ENCODE data around the gene SERPINB6. TPM values are rescaled to one million over a fixed set of nuclear protein-coding genes. Genes with fewer than 3 reads are reported as not detected.
A peak's percentile ranks its signal among the peaks of the same experiment; 100 is the strongest.
"Not testable (repeated sequence)": the region's sequence is repeated elsewhere in the genome, so short reads cannot be mapped to it uniquely, and the experiment has no call there.

Gene SERPINB6
- total and polyA plus RNA-seq, 5 donors, result 172 to 265 (median 201) TPM

DNA sequence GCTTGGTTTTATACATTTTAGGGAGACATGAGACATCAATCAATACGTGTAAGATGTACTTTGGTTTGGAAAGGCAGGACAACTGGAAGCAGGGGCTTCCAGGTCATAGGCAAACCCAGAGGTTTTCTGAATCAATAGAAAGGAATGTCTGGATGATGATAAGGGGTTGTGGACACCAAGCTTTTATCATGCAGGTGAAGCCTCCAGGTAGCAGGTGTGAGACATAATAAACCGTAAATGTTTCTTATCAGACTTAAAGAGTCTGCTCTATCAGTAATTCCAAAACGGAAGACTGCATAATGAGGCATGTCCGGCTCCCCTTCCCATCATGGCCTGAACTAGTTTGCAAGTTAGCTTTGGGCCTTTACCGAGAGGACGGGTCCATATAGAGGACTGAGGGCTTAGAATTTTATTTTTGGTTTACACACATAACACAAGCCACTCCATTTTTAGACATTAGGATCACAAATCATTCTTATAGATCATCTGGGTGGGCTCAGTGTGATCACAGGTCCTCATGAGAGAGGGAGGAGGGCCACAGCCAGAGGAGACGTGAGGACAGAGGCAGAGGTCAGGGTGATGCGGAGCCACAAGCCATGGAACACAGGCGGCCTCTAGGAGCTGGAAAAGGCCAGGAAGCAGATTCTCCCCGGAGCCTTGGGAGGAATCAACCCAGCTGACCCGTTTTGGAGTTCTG lies 57.6 kb downstream of the SERPINB6 start:
- no peak overlapping the region for H3K27ac ChIP-seq (ENCODE audit: low read length)
- no peaks in the 10 kb centered on the region for H3K9me3 ChIP-seq (ENCODE audit: control insufficient read depth, low read length)
- H3K4me3 ChIP-seq (ENCODE audit: low read length), result no peak overlapping the region
- H3K27me3 ChIP-seq (ENCODE audit: control insufficient read depth, insufficient read depth), result no peaks in the 10 kb centered on the region
- DNase-seq (no peak), ATAC-seq (no peak)
- 89% methylated on average over 11 of the region's 11 CpGs for WGBS
- intact Hi-C loops (cut with DNase I), result loop anchor here in 1 of 4 donors (10.0 kb wide), 1 partner anchor 59 kb away; no protein-coding TSS in a partner anchor
- peaks cover 2% of the 10 kb centered on the region for H3K4me1 ChIP-seq (ENCODE audit: control insufficient read depth, insufficient read depth, low read length)

DNA sequence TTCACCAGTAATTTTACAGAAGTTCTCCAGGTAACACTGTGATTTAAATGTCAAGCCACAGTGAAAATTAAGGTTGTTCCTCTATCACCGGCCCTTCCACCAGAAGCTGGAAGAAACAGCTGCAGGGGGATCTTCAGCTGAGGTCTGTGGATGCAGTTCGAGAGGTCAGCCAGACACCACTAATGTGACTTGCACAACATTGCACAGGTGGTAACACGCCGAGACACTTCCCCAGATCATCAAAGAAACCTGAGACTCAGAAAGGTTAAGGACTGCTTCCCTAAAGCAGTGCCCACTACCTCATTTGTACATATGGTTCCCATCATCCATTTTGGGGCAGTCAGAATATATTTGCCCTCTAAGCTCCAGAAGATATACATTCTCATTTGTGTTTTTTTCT lies 60.2 kb downstream of the SERPINB6 start:
- Histone ChIP-seq H3K27ac (ENCODE audit: low read length) (no peak overlapping the region), H3K9me3 (ENCODE audit: control insufficient read depth, low read length) (no peaks in the 10 kb centered on the region), H3K27me3 (ENCODE audit: control insufficient read depth, insufficient read depth) (no peaks in the 10 kb centered on the region), H3K4me1 (ENCODE audit: control insufficient read depth, insufficient read depth, low read length) (peaks cover under 1% of the 10 kb centered on the region), H3K4me3 (ENCODE audit: low read length) (no peak overlapping the region)
- intact Hi-C loops (cut with DNase I), result loop anchor here in 1 of 4 donors (10.0 kb wide), 1 partner anchor 56 kb away; no protein-coding TSS in a partner anchor
- 76% methylated on average over 4 of the region's 4 CpGs for WGBS
- ATAC-seq, result no peak
- DNase-seq, result no peak

DNA sequence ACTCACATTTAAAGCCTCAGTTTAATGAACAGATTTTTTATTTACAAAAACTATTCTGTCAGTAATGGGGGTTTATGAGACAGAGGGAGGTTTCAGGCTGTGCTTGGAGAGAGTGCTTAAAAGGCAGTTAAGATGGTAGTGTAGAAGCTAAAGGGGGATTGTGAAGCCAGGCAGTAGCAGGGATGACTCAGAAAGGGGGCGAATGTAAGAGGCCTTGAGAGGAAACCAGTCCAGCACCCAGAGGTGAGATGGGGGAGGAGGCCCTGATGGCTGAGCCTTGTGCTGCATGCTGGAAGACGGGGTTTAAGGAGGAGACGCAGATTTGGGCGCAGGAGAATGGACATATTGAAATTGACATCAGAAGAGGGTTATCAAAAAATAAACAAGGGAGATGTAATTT lies 61.6 kb downstream of the SERPINB6 start:
- Histone ChIP-seq H3K4me3 (ENCODE audit: low read length) (no peak overlapping the region), H3K27ac (ENCODE audit: low read length) (no peak overlapping the region), H3K27me3 (ENCODE audit: control insufficient read depth, insufficient read depth) (no peaks in the 10 kb centered on the region), H3K9me3 (ENCODE audit: control insufficient read depth, low read length) (no peaks in the 10 kb centered on the region), H3K4me1 (ENCODE audit: control insufficient read depth, insufficient read depth, low read length) (no peaks in the 10 kb centered on the region)
- intact Hi-C loops (cut with DNase I), result loop anchor here in 2 of 4 donors (10.0 kb wide), 1 partner anchor 55 kb away; no protein-coding TSS in a partner anchor
- WGBS, result 94% methylated on average over 4 of the region's 4 CpGs
- ATAC-seq (no peak), DNase-seq (no peak)

DNA sequence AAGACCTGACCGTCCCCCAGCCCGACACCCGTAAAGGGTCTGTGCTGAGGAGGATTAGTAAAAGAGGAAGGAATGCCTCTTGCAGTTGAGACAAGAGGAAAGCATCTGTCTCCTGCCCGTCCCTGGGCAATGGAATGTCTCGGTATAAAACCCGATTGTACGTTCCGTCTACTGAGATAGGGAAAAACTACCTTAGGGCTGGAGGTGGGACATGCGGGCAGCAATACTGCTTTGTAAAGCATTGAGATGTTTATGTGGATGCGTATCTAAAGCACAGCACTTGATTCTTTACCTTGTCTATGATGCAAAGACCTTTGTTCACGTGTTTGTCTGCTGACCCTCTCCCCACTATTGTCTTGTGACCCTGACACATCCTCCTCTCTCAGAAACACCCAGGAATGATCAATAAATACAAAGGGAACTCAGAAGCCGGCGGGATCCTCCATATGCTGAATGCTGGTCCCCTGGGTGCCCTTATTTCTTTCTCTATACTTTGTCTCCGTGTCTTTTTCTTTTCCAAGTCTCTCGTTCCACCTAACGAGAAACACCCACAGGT lies 62.2 kb downstream of the SERPINB6 start:
- not testable (repeated sequence) for H3K27ac ChIP-seq (ENCODE audit: low read length); H3K27me3 ChIP-seq (ENCODE audit: control insufficient read depth, insufficient read depth); ATAC-seq; H3K4me1 ChIP-seq (ENCODE audit: control insufficient read depth, insufficient read depth, low read length); DNase-seq; H3K4me3 ChIP-seq (ENCODE audit: low read length); H3K9me3 ChIP-seq (ENCODE audit: control insufficient read depth, low read length)
- 77% methylated on average over 16 of the region's 16 CpGs for WGBS
- intact Hi-C loops (cut with DNase I), result loop anchor here in 1 of 4 donors (10.0 kb wide), 1 partner anchor 54 kb away; no protein-coding TSS in a partner anchor

DNA sequence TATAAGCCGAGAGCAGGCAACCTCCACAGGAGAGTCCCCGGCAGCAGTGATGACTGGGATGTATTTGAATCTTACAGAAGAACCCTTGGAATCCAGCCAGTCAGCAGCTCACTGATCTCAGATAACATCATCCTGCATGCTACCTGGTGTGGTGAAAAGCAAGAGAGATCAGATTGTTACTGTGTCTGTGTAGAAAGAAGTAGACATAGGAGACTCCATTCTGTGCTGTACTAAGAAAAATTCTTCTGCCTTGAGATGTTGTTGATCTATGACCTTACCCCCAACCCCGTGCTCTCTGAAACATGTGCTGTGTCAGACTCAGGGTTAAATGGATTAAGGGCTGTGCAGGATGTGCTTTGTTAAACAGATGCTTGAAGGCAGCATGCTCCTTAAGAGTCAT lies 62.9 kb downstream of the SERPINB6 start:
- not testable (repeated sequence) for H3K27me3 ChIP-seq (ENCODE audit: control insufficient read depth, insufficient read depth); H3K4me3 ChIP-seq (ENCODE audit: low read length); H3K27ac ChIP-seq (ENCODE audit: low read length); ATAC-seq; DNase-seq; H3K4me1 ChIP-seq (ENCODE audit: control insufficient read depth, insufficient read depth, low read length); H3K9me3 ChIP-seq (ENCODE audit: control insufficient read depth, low read length)
- intact Hi-C loops (cut with DNase I), result loop anchor here in 1 of 4 donors (10.0 kb wide), 1 partner anchor 54 kb away; no protein-coding TSS in a partner anchor
- 74% methylated on average over 3 of the region's 3 CpGs for WGBS

DNA sequence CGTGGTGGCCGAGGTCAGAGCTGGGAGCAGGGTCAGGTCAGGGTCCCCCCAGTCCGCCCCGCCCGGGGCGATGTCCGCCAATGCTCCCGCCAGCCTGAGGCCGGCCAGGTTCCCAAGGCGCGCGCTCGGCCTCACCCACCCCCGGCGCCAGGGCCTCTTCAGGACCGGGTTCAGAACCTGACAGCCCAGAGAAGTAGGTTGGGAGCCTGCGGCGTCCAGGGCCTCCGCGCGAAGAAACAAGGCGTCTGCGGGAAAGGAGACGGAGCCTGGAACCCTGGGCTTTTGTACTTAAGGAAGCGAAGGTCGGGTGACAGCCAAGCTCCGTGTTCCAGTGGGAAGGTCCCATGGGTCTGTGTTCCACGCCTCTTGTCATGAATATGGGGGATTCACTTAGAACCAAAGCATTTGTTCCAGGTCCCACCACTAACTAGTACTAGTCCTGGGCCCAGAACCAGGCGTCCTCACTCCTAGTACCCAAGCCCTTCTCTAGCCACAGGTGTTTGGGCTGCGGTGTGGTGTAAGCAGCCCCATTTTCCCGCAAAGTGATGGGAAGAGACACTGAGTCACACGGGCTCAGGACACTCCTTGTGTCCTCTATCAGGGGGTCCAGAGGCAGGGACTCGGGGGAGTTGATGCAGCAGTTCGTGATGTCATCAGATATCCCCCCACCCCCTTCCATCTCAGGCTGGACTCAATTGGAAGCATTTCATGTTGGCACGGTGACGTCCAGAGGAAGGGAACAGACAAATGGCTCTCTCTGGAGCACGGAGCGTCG lies 67.8 kb downstream of the SERPINB6 start:
- ATAC-seq, result peak; percentile 8 to 10
- Histone ChIP-seq H3K27ac (ENCODE audit: low read length) (peak overlapping the region; percentile 82), H3K4me3 (ENCODE audit: low read length) (peak overlapping the region; percentile 47)
- intact Hi-C loops (cut with DNase I), result loop anchor here in 1 of 4 donors (10.0 kb wide), 1 partner anchor 49 kb away; no protein-coding TSS in a partner anchor
- H3K4me1 ChIP-seq (ENCODE audit: control insufficient read depth, insufficient read depth, low read length); H3K27me3 ChIP-seq (ENCODE audit: control insufficient read depth, insufficient read depth); H3K9me3 ChIP-seq (ENCODE audit: control insufficient read depth, low read length): not testable (repeated sequence)
- peak in 1 of 3 donors; percentile 55 for DNase-seq
- 33% methylated on average over 31 of the region's 39 CpGs for WGBS

DNA sequence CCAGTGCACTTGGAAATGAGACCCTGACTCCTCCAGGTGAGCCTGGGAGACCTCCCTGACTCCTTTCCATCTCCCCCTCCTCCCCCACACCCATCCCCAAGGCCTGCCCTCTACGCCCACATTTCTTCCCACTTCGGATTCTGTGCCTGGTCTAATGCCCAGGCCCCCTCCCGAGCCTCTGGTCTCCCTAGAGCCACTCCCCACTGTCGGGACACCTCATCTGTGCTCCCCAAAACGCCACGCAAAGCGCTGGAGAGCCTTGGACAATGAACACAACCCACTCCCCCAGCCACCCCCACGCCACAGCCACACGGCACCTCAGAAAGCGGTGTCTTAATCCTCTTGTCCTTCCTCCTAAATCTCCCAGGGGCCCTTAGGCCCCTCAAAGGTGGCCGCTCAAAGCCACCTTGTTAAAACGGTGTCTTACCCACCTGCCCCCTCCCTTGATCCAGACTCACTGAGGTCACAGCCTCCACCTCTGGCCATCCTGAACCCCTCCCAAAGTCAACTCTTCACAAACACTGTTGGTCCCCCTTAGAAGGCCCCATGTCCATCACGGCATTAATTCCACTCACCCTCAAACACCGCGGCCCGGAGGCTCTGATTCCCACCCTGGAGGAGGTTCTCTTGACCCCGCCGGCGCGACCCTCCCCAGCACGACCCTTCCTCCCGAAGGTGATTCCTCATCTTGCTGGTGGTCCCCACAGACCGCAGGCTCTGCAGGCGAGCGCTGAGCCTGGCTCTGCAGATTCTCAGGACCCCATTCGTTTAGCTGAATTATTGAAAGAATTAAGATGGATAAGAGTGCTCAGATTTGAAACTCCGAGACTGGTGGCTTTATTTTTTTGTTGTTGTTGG lies 69.5 kb downstream of the SERPINB6 start:
- not testable (repeated sequence) for H3K27ac ChIP-seq (ENCODE audit: low read length); H3K9me3 ChIP-seq (ENCODE audit: control insufficient read depth, low read length); ATAC-seq; H3K4me1 ChIP-seq (ENCODE audit: control insufficient read depth, insufficient read depth, low read length); H3K27me3 ChIP-seq (ENCODE audit: control insufficient read depth, insufficient read depth)
- DNase-seq, result peak in 2 of 3 donors; percentile 47 to 61
- H3K4me3 ChIP-seq (ENCODE audit: low read length), result peak overlapping the region; percentile 47
- WGBS, result 49% methylated on average over 27 of the region's 27 CpGs
- intact Hi-C loops (cut with DNase I), result loop anchor here in 1 of 4 donors (10.0 kb wide), 1 partner anchor 47 kb away; no protein-coding TSS in a partner anchor

DNA sequence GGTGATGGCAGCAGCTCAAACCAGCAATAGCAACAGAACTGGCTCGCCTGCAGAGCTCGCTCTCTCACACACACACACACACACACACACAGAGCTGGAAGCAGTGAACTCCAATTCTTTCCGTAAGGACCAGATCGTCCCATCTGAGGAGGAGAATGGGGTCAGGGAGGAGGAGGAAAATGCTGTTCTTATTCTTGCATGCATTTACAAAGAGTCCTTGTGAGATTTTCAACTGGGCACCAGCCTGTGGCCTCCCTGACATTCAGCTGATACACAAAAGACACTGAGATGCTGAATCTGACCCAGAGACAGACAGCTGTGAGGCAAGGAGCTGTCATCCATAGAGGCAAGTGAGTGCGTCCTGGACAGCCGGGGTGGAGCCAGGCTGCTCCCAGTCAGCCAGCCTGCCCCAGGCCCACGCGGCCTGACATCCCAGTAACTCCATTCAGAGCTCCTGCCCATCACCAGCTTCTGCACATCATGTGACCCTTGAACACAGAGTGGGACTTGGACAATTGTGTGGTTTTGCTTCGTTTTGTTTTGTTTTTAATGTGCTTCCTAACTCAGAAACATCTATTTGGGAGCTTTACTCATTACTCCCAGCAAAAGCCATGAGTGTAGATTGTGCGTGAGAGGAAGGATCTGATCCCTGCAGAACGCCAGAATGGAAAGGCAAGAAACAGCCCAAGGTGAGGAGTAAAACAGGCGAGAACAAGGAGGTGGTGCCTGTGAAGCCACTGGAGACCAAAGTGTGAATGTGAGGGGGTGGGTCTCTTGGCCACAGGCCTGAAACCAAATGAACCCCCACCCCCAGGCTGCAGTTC lies 70.3 kb downstream of the SERPINB6 start:
- H3K27me3 ChIP-seq (ENCODE audit: control insufficient read depth, insufficient read depth), result no peaks in the 10 kb centered on the region
- peaks cover 7% of the 10 kb centered on the region for H3K4me1 ChIP-seq (ENCODE audit: control insufficient read depth, insufficient read depth, low read length)
- peak; percentile 29 to 69 (median 62) for DNase-seq
- intact Hi-C loops (cut with DNase I), result loop anchor here in 1 of 4 donors (10.0 kb wide), 1 partner anchor 46 kb away; no protein-coding TSS in a partner anchor
- H3K9me3 ChIP-seq (ENCODE audit: control insufficient read depth, low read length), result no peaks in the 10 kb centered on the region
- H3K27ac ChIP-seq (ENCODE audit: low read length), result no peak overlapping the region
- H3K4me3 ChIP-seq (ENCODE audit: low read length), result no peak overlapping the region
- WGBS, result 46% methylated on average over 12 of the region's 12 CpGs
- peak in 1 of 2 donors; percentile 16 for ATAC-seq

DNA sequence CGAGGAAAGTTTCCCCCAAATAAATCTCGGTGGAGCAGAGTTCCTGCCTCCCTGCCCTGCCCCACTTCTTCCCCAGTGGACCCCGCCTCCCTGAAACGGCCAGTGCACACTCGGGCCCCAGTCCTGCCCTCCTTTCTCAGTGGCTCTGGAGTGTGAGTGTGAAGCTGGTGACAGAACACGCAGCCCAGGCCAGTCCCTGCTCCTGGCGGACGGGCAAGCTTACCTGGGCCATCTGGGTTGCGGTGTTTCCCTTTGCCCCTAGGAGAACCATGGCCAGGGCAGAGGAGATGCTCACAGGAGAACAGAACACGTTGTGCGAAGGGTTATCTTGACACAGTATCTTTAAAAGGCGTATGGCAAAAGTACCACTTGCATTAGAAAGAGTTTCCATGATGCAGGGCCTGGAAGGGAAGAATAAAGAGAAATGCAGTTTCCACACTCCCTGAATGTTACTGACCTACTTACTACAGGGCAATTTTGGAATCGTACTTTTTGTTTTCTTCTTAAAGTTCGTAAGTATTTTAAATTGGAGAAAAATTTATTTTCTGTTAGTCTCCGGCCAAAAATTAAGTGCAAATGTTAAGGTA lies 71.1 kb downstream of the SERPINB6 start:
- DNase-seq (peak in 2 of 3 donors; percentile 48 to 49), ATAC-seq (no peak)
- 63% methylated on average over 15 of the region's 15 CpGs for WGBS
- intact Hi-C loops (cut with DNase I), result loop anchor here in 1 of 4 donors (10.0 kb wide), 1 partner anchor 46 kb away; no protein-coding TSS in a partner anchor
- H3K27ac ChIP-seq (ENCODE audit: low read length), result no peak overlapping the region
- no peaks in the 10 kb centered on the region for H3K27me3 ChIP-seq (ENCODE audit: control insufficient read depth, insufficient read depth)
- no peak overlapping the region for H3K4me3 ChIP-seq (ENCODE audit: low read length)
- peaks cover 7% of the 10 kb centered on the region for H3K4me1 ChIP-seq (ENCODE audit: control insufficient read depth, insufficient read depth, low read length)
- no peaks in the 10 kb centered on the region for H3K9me3 ChIP-seq (ENCODE audit: control insufficient read depth, low read length)

Measured in right cardiac atrium (tissue), 5 donors.